NCI-H128 (cell line): Measurements from ENCODE around the gene ZP3.
"Not testable (repeated sequence)": the region's sequence is repeated elsewhere in the genome, so short reads cannot be mapped to it uniquely, and the experiment has no call there.

Experiments used
- DNase-seq: peaks from one replicate; lab custom pipeline; 2025; ENCODE audit not compliant: unreplicated experiment; lab: John Stamatoyannopoulos, UW

ZP3 gene

GRCh38 chr7:76440404-76440803 is 15.7 kb downstream of the ZP3 start:
- DNase-seq: not testable (repeated sequence)

- DNase-seq: not testable (repeated sequence)
Measured at GRCh38 chr7:76441792-76442191, 17.0 kb downstream of the ZP3 start.

GRCh38 chr7:76442664-76443446 is 18.1 kb downstream of the ZP3 start:
- DNase-seq: not testable (repeated sequence)

- not testable (repeated sequence) for DNase-seq
Measured at GRCh38 chr7:76443846-76444245, 19.1 kb downstream of the ZP3 start.

GRCh38 chr7:76445577-76446008 is 20.8 kb downstream of the ZP3 start:
- DNase-seq: not testable (repeated sequence)

- not testable (repeated sequence) for DNase-seq
Measured at GRCh38 chr7:76457017-76457416, 32.3 kb downstream of the ZP3 start.

GRCh38 chr7:76458504-76458903 is 33.8 kb downstream of the ZP3 start:
- not testable (repeated sequence) for DNase-seq

- not testable (repeated sequence) for DNase-seq
Measured at GRCh38 chr7:76460767-76461166, 36.0 kb downstream of the ZP3 start.

- DNase-seq: not testable (repeated sequence)
Measured at GRCh38 chr7:76461464-76462101, 36.8 kb downstream of the ZP3 start, which contains the start of gene DTX2. TSS of gene DTX2 (plus strand) at chr7:76461709. CDS start at chr7:76480510, 18,801 bp downstream.

- not testable (repeated sequence) for DNase-seq
Measured at GRCh38 chr7:76462271-76462882, 37.6 kb downstream of the ZP3 start.

- not testable (repeated sequence) for DNase-seq
Measured at GRCh38 chr7:76464959-76465358, 40.2 kb downstream of the ZP3 start.

GRCh38 chr7:76465950-76466349 is 41.2 kb downstream of the ZP3 start:
- not testable (repeated sequence) for DNase-seq

- DNase-seq: not testable (repeated sequence)
Measured at GRCh38 chr7:76467743-76468404, 43.1 kb downstream of the ZP3 start.

GRCh38 chr7:76471556-76472221 is 46.9 kb downstream of the ZP3 start:
- not testable (repeated sequence) for DNase-seq

GRCh38 chr7:76473097-76473496 is 48.3 kb downstream of the ZP3 start:
- DNase-seq: not testable (repeated sequence)

GRCh38 chr7:76476280-76476679 is 51.5 kb downstream of the ZP3 start:
- DNase-seq: not testable (repeated sequence)

- not testable (repeated sequence) for DNase-seq
Measured at GRCh38 chr7:76476742-76477474, 52.2 kb downstream of the ZP3 start.

GRCh38 chr7:76479628-76480027 is 54.9 kb downstream of the ZP3 start:
- not testable (repeated sequence) for DNase-seq

- DNase-seq: not testable (repeated sequence)
Measured at GRCh38 chr7:76480403-76481253, 55.9 kb downstream of the ZP3 start.
